GM12872 (cell line): ENCODE measurements around the gene DOCK1.

Source experiments
- CTCF ChIP-seq: IDR thresholded peaks from 3 replicates; pipeline ENCODE4 v1.5.1; 2011; ENCODE audit warnings: low read depth, mild to moderate bottlenecking, low read length, moderate library complexity; ENCODE audit not compliant: insufficient read depth

DOCK1 gene

GRCh38 chr10:127415901-127416581, 510.8 kb downstream of the DOCK1 start:
- no peak for TF ChIP-seq CTCF

DNA sequence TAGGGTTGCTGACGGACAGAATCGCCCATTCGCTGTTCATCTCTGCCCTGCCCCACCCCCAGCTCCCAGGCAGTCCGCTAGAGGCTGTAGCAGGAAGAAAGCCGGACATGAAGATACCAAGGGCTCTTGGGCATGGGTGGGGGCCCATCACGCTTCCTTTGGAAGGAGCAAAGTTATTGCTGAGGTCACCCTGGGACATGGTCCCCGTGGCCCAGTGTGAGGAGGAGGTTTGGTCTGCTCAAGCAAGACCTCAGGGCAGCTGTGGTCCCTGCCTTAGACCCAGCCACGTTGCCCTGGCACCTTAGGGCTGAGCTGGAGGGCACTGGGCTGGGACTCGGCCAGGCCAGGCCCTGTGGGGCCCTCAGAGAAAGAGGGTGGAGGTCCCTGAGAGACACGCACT, 511.8 kb downstream of the DOCK1 start:
- TF ChIP-seq CTCF: no peak

DNA sequence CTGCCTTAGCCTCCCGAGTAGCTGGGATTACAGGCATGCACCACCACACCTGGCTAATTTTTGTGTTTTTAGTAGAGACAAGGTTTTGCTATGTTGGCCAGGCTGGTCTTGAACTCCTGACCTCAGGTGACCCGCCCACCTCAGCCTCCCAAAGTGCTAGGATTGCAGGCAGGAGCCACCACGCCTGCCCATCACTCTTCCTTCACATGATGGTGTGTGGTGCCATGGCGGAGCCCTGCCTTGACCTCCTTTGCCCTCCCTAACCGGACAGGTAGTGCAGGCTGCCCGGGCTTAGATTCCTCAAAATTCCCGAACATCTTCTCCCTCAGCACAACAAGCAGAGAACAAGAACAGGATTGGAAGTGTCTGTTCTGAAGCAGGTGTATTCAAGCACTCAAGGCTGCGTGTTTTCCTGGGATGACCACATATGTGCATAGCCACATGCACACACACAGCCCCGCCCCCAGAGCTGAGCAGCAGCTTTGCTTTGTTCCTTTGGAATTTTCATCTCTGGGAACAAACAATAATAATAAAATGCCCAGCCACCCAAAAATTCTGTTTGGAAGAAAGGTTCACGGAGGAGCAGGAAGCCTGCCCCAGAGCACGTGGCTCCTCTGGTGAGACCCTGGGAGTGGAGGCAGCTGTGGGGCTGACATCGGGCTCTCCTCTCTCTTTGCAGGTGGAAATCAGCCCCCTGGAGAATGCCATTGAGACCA, 512.6 kb downstream of the DOCK1 start:
- TF ChIP-seq CTCF: no peak

- no peak for TF ChIP-seq CTCF
These were observed 513.4 kb downstream of the DOCK1 start for GRCh38 chr10:127418536-127419168.

DNA sequence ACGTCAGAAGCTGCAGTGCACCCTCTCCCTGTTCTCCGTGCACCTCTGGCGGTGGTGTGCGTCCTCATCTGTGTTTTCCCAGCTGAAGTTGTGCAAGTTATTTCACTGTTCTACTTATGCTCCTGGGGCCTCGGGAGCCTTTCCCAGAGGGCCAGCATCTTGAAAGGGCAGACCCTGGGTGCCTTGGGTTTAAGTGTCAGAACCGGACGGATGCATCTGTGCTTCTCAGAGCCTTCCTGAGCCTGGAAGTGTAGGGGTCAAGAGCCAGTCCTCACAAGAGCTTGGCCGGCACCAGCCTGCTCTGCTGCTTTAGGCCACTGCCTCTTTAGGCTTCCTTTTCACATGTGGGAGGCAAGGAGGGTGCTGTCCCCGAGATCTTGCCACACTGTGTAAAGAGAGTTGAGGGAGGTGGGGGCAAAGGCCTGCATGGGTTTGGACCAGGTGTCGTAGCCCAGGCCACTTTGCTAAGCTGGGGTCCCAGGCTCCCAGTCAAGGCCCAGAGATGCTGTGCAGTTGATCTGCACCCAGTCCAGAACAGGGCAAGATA, 515.0 kb downstream of the DOCK1 start:
- TF ChIP-seq CTCF: no peak

GRCh38 chr10:127423218-127423915, 518.1 kb downstream of the DOCK1 start:
- no peak for TF ChIP-seq CTCF
